HEK293 (cell line): ENCODE results near the gene NSL1.

Source experiments
- ZNF558 ChIP-seq: fragments of 450-650 bp; formaldehyde crosslinking; IDR thresholded peaks from 2 replicates; pipeline ENCODE4 v1.5.1; 2016; ENCODE audit warnings: missing biosample characterization, missing genetic modification characterization
- TF ChIP-seq, protein P1 (sequence below): fragments of 450-650 bp; formaldehyde crosslinking; IDR thresholded peaks from 2 replicates; pipeline ENCODE4 v1.5.1; 2016; ENCODE audit warnings: missing biosample characterization, missing genetic modification characterization, low read depth
- TF ChIP-seq, protein P2 (sequence below): fragments of 450-650 bp; formaldehyde crosslinking; IDR thresholded peaks from 2 replicates; pipeline ENCODE4 v1.5.1; 2017; ENCODE audit warnings: missing biosample characterization, missing genetic modification characterization

NSL1 gene

GRCh38 chr1:212677136-212677535, 114.4 kb downstream of the NSL1 start (continued):
- TF ChIP-seq, protein P1, sequence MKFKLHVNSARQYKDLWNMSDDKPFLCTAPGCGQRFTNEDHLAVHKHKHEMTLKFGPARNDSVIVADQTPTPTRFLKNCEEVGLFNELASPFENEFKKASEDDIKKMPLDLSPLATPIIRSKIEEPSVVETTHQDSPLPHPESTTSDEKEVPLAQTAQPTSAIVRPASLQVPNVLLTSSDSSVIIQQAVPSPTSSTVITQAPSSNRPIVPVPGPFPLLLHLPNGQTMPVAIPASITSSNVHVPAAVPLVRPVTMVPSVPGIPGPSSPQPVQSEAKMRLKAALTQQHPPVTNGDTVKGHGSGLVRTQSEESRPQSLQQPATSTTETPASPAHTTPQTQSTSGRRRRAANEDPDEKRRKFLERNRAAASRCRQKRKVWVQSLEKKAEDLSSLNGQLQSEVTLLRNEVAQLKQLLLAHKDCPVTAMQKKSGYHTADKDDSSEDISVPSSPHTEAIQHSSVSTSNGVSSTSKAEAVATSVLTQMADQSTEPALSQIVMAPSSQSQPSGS (tag by site-specific recombination): no peak
- TF ChIP-seq ZNF558 (tag by site-specific recombination): no peak
- TF ChIP-seq, protein P2, sequence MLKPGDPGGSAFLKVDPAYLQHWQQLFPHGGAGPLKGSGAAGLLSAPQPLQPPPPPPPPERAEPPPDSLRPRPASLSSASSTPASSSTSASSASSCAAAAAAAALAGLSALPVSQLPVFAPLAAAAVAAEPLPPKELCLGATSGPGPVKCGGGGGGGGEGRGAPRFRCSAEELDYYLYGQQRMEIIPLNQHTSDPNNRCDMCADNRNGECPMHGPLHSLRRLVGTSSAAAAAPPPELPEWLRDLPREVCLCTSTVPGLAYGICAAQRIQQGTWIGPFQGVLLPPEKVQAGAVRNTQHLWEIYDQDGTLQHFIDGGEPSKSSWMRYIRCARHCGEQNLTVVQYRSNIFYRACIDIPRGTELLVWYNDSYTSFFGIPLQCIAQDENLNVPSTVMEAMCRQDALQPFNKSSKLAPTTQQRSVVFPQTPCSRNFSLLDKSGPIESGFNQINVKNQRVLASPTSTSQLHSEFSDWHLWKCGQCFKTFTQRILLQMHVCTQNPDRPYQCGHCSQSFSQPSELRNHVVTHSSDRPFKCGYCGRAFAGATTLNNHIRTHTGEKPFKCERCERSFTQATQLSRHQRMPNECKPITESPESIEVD (tag by site-specific recombination): no peak
